Smooth muscle cell of the brain vasculature (primary cell): ENCODE results near the gene UNK.

ENCODE experiments used
- DNase-seq: peaks from one replicate; pipeline ENCODE4 v3.0.0-alpha.2; 2012; ENCODE audit warnings: low read depth, low spot score

The UNK gene, protein sequence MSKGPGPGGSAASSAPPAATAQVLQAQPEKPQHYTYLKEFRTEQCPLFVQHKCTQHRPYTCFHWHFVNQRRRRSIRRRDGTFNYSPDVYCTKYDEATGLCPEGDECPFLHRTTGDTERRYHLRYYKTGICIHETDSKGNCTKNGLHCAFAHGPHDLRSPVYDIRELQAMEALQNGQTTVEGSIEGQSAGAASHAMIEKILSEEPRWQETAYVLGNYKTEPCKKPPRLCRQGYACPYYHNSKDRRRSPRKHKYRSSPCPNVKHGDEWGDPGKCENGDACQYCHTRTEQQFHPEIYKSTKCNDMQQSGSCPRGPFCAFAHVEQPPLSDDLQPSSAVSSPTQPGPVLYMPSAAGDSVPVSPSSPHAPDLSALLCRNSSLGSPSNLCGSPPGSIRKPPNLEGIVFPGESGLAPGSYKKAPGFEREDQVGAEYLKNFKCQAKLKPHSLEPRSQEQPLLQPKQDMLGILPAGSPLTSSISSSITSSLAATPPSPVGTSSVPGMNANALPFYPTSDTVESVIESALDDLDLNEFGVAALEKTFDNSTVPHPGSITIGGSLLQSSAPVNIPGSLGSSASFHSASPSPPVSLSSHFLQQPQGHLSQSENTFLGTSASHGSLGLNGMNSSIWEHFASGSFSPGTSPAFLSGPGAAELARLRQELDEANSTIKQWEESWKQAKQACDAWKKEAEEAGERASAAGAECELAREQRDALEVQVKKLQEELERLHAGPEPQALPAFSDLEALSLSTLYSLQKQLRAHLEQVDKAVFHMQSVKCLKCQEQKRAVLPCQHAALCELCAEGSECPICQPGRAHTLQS

DNA sequence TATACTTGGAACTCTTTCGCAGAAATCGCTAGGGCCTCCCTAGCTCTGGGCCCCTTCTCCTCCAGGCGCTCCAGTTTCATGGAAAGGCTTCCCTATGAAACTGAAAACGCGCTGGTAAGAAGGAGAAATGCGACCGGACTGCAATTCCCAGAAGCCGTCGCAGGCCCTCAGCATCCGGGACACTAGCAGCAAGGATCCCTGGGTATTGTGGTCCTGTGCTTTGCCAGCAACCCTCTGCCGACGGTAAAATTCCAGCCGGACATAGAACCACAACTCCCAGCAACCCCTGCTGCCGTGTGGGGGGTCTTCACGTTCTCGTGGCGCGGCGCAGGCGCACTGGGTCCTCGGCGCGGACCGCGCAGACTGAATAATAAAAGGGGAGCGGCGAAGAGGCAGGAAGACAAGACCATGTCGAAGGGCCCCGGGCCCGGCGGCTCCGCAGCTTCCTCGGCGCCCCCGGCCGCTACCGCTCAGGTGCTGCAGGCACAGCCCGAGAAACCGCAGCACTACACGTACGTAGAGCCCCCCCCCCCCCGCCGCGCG is at the start of gene UNK:
Gene UNK, plus strand, starts transcription at position 334 of the 543 bp plus-strand sequence. Its CDS starts 75 bp downstream, at position 409.
- DNase-seq, result peak; percentile 99

GRCh38 chr17:75736173-75736835 is 48.3 kb upstream of the UNK start:
- no peak for DNase-seq

DNA sequence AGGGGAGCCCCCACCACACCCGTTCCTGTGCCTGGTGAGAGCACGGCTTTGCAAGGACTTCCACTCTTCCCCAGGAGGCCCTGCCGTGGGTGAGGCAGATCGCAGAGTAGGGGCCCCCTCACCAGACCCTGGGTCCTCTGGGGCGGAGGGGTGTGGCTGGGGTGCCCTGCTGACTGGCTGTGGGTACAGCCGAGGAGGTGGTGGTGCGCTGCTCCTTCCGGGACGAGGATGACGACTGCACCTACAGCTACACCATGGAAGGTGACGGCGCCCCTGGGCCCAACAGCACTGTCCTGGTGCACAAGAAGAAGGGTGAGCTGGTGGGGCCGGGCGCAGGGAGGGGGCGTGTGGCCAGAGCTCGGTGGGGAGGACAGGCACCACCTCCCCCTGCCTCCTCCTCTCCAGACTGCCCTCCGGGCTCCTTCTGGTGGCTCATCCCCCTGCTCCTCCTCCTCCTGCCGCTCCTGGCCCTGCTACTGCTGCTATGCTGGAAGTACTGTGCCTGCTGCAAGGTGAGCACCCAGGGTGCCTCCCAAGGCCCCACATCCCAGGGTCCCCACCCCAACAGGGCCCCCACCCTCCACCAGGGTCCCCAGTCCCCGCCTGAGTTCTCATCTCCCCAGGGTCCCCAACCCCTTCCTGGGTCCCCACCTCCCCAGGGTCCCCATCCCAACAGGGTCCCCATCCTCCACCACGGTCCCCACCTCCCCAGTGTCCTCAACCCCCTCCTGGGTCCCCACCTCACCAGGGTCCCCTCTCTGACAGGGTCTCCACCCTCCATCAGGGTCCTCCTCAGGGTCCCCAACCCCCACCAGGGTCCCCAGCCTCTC is 47.3 kb upstream of the UNK start:
- DNase-seq, result no peak

DNA sequence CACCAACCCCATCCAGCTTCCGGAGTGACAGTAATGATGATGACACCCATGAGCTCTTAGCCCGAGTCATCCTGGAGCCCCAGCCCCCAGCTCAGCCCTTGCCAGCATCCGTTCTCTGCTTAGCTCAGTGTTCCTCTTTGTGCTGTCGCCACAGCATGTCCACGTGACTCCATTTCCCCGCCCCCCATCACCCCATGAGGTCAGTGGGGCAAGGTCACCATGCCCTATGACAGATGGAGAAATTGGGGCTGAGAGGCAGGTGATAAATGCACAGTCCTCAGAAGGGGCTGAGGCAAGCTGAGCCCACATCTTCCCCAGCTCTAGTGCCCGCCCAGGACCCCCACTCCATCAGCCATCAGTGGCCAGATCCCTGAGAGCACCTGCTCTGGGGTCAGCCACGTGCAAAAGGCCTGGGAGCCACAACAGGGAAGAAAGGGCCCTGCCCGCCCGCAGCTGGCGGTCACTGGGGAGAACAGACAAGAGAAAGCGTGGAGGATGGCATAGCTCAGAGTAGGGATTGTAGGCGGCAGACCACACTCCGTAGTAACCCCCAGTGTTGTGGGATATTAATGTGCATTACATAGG is 46.3 kb upstream of the UNK start:
- no peak for DNase-seq

DNA sequence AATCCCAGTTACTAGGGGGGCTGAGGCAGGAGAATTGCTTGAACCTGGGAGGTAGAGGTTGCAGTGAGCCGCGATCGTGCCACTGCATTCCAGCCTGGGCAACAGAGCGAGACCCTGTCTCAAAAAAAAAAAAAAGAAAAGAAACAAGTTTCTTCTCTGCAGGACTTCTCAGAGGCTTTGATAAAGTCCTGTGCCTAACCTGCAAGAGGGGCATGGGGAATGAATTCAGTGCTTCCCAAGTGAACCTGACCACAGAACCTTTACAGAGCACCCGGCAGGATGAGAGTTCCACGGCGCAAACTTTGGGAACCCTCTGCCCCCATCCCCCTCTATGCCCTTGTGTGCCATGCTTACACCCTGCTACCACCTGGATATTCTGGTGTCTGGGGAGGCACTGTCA is 45.4 kb upstream of the UNK start:
- no peak for DNase-seq

GRCh38 chr17:75739801-75740200 is 44.8 kb upstream of the UNK start:
- DNase-seq, result no peak

DNA sequence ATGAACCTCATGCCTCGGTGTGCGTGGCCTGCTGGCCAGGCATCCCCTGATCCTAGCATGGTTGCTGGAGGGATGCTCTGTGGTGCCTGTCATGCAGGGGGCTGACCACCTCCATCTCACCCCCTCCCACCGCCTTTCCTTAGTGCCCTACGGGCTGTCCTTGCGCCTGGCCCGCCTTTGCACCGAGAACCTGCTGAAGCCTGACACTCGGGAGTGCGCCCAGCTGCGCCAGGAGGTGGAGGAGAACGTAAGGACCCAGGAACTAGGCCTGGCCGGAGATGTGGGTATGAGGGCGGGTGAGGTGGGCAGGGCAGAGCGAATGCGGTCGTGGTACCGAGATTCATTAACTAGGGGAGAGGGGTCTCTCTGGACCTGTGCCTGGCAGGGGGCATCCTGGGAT is 44.4 kb upstream of the UNK start:
- DNase-seq, result no peak

GRCh38 chr17:75740631-75741077 is 44.0 kb upstream of the UNK start:
- no peak for DNase-seq

DNA sequence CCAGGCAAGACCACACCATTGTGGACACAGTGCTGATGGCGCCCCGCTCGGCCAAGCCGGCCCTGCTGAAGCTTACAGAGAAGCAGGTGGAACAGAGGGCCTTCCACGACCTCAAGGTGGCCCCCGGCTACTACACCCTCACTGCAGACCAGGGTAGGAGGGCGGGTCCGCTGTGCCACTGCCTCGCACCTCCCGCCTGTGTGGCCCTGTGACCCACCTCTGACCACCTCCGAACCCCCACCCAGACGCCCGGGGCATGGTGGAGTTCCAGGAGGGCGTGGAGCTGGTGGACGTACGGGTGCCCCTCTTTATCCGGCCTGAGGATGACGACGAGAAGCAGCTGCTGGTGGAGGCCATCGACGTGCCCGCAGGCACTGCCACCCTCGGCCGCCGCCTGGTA is 42.3 kb upstream of the UNK start:
- no peak for DNase-seq

- DNase-seq, result no peak
Observed at GRCh38 chr17:75743625-75744206, 40.9 kb upstream of the UNK start.

DNA sequence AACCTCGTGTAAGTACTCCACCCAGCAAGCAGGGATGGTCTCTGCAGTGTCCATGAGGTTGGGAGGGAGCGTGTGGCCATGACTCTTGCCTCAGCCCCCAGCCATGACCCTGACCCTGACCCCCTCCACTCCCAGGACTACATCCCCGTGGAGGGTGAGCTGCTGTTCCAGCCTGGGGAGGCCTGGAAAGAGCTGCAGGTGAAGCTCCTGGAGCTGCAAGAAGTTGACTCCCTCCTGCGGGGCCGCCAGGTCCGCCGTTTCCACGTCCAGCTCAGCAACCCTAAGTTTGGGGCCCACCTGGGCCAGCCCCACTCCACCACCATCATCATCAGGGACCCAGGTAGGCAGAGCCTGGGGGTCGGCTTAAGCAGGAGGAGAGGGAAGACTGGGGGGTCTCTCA is 35.9 kb upstream of the UNK start:
- no peak for DNase-seq

DNA sequence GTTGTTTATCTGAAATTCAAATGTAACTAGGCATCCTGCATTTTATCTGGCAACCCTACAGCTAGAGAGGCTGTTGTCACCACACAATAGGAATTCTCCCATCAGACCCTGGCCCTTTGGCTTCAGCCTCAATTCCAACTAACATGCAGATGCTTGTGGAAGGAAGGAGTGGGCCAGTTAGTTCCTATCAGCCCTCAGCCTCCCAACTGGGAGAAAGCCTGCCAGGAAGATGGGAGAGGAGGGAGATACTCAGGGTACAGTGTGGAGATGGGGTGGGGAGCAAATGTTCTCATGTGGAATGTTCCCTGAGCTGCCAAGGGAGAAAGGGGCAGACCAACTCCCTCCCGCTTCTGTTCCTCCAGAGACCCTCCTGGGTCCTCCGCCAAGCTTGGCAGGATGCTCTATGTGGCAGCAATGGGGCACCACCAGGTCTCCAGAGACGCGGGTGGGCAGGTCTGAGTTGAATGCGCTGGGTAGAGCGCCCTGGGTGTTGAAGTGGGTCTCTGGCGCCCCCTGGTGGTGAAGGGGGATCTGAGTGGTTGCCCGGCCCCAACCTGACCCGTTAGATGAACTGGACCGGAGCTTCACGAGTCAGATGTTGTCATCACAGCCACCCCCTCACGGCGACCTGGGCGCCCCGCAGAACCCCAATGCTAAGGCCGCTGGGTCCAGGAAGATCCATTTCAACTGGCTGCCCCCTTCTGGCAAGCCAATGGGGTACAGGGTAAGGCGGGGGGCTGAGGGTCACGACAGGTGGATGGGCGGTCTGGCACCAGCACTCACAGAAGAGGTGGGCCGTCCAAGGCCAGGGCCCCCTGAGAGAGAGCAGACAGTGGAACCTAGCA is 34.8 kb upstream of the UNK start:
- peak; percentile 39 for DNase-seq

GRCh38 chr17:75750661-75751423 is 33.8 kb upstream of the UNK start:
- DNase-seq, result no peak

GRCh38 chr17:75751676-75752404 is 32.8 kb upstream of the UNK start:
- no peak for DNase-seq

DNA sequence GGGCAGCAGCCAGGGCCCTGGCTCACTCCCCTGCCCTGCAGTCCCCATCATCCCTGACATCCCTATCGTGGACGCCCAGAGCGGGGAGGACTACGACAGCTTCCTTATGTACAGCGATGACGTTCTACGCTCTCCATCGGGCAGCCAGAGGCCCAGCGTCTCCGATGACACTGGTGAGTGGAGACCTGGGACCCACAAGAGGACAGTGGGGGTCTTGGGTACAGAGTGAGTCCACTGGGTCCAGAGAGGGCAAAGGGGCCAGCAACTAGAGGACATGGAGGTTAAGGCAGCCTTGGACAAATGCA is 32.2 kb upstream of the UNK start:
- no peak for DNase-seq

DNA sequence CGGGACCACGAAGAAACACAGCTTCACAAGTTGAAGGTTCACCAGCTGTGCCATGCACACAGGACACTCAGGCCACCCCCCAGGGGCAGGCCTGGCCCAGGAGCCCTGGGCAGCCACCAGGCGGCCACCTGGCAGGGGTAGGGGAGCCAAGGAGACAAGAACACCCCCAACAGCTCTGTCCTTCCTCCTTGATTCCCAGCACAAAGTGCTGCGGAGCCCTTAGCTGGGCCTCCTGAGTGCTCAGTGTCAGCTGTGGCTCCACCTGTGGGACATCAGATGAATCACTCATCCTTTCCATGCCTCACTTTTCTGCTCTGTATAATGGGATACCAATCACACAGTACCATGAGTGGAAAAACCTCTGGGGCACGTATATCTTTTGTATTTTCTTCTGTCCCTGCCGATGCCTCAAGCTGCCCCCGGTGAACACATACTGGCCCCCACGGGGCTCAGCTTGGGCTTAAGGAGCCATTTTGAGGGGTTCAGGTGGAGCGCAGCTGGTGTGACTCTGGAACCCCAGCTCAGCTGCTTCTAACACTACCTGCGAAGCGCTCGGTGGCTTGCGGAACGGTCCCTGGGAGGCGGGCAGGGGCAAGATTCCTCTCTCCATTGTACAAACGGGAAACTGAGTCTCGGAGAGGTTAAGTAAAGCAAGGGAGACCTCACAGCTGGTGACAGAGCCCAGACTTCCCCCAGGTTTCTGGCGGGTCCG is 31.6 kb upstream of the UNK start:
- no peak for DNase-seq

GRCh38 chr17:75753514-75754377 is 30.9 kb upstream of the UNK start:
- DNase-seq, result no peak
